SK-N-SH (cell line): ENCODE measurements around the gene BBX.

Source experiments
- ELF1 ChIP-seq: IDR thresholded peaks from 2 replicates; pipeline ENCODE4 v1.4.0; 2012
- POLR2AphosphoS5 ChIP-seq: IDR thresholded peaks from 2 replicates; pipeline ENCODE4 v1.6.1; 2012; ENCODE audit warnings: low read depth, low read length

GRCh38 chr3:107669669-107670068, 146.9 kb downstream of the BBX start:
- no peak for TF ChIP-seq ELF1
- no peak for TF ChIP-seq POLR2AphosphoS5
